ENCODE results near the gene SPSB2.
"Not testable (repeated sequence)": the region's sequence is repeated elsewhere in the genome, so short reads cannot be mapped to it uniquely, and the experiment has no call there.

SPSB2 gene

DNA sequence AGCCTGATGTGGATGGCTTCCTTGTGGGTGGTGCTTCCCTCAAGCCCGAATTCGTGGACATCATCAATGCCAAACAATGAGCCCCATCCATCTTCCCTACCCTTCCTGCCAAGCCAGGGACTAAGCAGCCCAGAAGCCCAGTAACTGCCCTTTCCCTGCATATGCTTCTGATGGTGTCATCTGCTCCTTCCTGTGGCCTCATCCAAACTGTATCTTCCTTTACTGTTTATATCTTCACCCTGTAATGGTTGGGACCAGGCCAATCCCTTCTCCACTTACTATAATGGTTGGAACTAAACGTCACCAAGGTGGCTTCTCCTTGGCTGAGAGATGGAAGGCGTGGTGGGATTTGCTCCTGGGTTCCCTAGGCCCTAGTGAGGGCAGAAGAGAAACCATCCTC, 2.8 kb downstream of the SPSB2 start:
- not testable (repeated sequence) for DNase-seq (ENCODE audit: low read depth in 2 of 2)

DNA sequence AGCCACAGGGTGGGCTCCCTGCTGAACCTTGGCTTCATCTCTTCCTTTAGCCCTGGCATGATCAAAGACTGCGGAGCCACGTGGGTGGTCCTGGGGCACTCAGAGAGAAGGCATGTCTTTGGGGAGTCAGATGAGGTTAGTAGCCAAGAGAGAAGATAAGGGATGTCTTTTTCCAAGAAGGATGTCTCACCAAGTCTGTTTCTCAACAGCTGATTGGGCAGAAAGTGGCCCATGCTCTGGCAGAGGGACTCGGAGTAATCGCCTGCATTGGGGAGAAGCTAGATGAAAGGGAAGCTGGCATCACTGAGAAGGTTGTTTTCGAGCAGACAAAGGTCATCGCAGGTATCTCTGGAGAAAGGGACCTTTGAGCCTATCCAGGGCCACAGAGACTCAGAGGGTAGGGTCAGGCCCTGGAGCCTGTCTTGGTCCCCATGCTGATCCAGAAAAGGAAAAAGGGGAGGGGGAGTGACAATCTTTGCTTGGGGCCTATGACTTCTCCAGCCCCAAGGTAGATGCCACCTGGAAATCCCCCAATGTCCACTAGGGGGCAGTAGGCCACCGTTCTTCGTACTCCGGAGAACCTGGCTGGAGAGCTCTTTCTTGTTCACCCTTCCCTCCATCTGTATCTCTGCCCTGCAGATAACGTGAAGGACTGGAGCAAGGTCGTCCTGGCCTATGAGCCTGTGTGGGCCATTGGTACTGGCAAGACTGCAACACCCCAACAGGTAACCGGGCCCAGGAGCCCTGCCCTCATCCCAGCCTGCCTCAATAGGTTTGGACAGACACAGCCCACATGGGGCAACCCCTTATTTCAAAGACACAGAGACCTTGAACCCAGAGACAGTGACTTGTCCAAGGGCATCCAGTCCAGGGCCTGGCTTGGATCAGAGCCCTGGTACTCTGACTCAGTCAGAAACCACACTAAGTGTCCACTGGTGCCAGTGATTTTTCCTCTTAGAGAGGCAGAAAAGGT, 3.8 kb downstream of the SPSB2 start:
- peak; percentile 53 to 71 for DNase-seq (ENCODE audit: low read depth in 2 of 2)

DNA sequence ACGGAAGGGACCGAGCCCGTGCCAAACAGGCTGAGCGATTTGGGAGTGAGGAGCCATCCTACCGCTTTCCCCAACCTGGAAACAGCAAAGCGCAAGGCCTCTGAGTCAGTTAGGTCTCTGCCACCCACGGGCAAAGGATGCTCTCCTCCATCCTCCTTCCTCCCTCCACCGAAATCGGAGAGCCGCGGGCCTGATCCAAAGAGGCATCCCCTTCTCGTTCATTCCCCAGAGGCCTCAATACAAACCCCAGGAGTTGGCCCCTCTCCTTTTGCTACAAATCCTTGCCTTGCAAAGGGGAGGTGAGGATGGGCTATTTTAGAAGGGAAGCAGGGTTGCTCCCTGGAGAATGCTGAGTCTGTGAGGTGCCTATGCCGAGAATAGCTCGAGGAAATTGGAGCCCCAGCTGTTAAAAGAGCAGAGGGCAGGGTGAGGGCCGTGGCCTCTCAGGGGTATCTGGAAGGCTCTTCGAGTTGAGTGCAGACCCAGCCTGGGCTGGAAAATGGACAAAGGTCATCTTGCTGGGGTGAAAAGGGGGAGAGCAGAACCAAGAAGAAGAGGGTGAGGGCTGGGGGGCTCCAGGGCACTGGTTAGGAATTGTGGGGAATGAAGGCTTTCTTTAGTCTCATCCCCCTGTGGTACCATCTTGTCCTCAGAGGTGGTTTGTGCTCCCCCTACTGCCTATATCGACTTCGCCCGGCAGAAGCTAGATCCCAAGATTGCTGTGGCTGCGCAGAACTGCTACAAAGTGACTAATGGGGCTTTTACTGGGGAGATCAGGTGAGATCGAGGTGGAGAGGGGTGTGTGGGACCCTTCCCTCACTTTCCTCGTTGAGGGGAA, 4.7 kb downstream of the SPSB2 start:
- no peak for DNase-seq (ENCODE audit: low read depth in 2 of 2)

DNA sequence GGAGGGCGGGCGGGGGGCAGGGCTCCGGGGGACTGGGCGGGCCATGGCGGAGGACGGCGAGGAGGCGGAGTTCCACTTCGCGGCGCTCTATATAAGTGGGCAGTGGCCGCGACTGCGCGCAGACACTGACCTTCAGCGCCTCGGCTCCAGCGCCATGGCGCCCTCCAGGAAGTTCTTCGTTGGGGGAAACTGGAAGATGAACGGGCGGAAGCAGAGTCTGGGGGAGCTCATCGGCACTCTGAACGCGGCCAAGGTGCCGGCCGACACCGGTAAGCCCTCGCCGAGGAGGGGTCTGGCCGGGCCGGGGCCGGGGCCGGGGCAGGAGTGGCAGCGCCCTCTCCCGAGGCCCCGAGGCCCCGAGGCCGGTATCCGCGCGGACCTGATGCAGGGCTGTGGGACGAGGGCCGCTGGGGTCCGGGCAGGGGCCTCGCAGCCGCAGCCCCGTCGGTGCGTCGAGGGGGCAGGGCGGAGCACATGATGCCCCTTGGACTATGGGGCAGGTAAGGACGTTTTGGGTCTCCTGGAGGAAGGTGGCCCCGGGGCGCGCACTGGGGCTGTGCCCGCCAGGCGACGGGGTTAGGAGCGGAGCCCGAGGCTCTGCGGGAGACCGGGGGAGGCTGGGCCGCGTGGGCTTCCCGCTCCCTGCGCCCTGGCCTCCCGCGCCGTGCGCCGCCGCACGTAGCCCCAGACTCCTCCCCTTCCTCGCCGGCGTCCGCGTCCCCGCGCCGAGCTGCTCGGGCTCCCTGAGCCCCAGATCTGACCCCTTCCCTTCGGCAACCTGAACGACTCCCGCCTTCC, 5.5 kb downstream of the SPSB2 start, which contains the start of gene TPI1:
TSS of gene TPI1 (plus strand) at position 119 of the 798 bp plus-strand sequence. CDS start at position 155, 36 bp downstream.
- peak; percentile 45 to 61 for DNase-seq (ENCODE audit: low read depth in 2 of 2)

DNA sequence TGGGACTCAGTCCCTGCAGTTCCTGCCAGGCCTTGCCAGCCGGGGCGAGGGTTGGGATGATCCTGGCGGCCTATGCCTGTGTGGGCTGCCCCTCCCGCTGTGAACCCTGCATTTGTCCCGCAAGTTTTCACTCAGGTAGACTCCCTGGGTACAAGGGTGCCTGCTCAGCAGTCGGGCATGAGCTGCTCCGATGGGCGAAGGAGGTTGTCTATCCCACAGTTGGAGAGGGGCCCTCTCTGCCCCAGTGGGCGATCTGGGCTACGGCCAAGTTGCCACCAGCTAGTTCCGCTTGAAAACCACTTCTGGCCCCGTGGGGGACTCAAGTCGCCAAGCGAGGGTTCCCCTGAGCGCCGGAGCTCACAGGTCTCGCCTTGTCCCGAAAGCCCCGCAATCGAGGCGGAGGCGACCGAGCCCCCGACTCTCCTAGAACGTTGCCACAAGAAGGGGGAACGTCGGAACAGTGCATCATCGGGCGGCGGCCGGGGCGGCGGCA, 6.1 kb downstream of the SPSB2 start:
- DNase-seq (ENCODE audit: low read depth in 2 of 2) = no peak

DNA sequence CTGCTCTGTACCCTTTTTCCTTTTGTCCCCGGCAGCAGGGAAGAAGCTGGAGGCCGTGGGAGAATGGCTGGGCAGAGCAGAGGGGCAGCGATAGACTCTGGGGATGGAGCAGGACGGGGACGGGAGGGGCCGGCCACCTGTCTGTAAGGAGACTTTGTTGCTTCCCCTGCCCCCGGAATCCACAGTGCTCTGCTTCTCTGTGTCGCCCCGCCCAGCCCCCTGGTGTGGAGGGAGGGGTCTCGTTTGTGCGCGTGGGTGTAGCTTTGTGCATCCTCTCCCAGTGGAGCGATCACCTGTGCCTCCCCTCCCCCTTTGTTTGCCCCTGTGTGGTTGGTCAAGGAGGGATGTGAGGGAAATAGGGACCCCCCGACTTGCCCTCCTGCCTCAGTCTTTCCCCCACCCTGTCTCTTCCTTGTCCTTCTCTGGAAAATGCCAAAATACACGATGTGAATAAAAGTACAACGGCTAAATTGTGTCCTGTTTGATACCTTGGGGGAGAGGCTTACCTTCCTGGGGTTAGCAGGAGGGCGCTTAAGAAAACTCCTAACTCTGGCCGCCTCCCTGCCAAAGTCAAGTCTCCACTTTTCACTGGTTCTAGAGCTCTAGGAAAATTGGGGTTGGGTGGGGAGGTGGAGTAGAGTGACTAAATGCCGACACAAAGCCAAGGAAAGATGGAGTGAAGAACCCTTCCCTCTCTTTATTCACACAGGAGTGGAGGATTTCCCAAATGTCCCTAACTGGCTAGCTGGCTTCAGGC, 6.8 kb downstream of the SPSB2 start:
- DNase-seq (ENCODE audit: low read depth in 2 of 2) = no peak

DNA sequence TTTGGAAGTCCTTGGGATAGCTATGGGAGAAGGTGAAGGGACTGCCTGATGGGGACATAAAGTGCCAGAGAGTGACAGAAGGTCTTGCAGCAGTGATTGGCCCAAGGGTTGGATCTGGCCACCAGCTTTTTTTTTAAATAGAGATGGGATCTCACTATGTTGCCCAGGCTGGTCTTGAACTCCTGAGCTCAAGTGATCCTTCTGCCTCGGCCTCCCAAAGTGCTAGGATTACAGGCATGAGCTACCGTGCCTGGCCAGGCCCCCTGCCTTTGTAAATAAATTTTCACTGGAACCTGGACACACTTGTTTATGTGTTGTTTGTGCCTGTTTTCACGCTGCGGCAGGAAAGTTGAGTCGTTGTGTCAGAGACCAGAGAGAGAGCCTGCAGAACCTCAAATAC, 7.8 kb downstream of the SPSB2 start:
- not testable (repeated sequence) for DNase-seq (ENCODE audit: low read depth in 2 of 2)

DNA sequence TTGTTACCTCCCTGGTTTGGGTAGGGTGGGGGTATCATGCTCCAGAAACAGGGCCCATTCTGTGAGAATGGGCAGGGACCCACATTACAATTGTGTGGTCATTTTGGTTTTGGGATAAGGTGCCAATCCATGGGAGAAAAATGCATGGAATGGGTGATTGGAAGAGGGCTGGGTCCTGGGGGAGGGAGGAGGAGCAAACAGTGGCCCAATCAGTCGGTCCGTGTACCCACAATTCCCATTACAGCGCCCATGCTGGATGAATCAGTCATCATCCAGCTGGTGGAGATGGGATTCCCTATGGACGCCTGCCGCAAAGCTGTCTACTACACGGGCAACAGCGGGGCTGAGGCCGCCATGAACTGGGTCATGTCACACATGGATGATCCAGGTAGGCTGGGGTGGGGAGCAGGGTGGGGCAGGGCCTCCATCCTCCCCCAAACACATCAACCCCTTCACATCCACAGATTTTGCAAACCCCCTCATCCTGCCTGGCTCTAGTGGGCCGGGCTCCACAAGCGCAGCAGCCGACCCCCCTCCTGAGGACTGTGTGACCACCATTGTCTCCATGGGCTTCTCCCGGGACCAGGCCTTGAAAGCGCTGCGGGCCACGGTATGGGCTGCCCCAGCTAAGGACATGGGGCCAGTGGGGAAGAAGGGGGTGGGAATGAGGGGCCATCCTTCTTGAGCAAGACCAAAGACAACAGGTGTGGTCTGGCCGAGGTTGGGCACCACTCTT, 9.3 kb downstream of the SPSB2 start:
- no peak for DNase-seq (ENCODE audit: low read depth in 2 of 2)

DNA sequence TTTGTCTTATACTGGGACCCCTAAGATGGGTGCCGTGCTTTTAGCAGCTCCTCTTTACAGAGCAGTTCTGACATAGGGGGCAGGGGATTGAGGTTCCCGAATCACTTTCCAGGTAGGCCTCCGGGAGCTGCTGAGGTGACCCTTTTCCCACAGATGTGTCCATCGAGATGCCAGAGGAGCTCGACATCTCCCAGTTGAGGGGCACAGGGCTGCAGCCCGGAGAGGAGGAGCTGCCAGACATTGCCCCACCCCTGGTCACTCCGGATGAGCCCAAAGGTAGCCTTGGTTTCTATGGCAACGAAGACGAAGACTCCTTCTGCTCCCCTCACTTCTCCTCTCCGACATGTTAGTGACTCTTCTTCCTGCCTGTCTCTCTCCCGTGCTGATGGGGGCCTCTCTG, 10.1 kb downstream of the SPSB2 start:
- DNase-seq (ENCODE audit: low read depth in 2 of 2) = no peak

DNA sequence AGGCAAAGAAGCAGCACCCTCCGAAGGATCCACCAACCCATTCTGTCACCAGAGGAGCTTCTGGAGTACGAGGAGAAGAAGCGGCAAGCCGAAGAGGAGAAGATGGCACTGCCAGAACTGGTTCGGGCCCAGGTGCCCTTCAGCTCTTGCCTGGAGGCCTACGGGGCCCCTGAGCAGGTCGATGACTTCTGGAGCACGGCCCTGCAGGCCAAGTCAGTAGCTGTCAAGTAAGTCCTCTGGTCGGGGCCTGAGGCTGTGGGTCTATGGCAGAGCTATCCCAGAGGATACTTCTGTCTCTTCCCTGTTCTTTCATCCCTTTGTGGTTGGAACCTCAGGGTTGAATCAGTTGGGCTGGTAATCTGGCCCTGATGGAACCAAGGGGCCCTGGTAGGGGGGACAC, 11.7 kb downstream of the SPSB2 start:
- no peak for DNase-seq (ENCODE audit: low read depth in 2 of 2)

DNA sequence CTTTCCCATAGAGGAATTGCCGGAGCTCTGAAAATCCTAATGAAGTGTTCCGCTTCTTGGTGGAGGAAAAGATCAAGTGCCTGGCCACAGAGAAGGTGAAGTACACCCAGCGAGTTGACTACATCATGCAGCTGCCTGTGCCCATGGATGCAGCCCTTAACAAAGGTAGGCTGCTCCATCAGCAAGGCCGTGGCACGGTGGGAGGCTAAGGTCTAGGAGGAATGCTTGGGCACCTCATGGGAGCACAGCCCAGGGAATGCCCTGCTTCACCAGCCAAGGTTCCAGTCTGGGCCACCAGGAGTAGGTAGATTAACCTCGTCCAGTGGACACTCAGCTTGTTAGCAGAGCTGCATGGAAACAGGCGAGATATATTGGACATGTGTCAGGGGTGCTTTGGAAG, 12.2 kb downstream of the SPSB2 start:
- no peak for DNase-seq (ENCODE audit: low read depth in 2 of 2)

DNA sequence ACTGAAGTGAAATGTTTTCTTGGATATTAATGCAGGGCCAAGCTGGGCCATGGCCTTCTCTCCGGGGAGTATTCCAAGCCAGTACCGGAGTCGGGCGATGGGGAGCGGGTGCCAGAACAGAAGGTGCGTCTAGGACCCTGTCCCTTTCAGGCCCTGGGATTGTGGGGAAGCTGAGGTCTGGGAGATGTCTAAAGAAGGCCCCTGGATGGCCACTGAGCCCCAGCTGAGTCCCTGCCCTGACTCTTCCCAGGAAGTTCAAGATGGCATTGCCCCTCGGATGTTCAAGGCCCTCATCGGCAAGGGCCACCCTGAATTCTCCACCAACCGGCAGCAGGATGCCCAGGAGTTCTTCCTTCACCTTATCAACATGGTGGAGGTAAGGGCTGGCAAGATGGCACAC, 13.0 kb downstream of the SPSB2 start:
- no peak for DNase-seq (ENCODE audit: low read depth in 2 of 2)

DNA sequence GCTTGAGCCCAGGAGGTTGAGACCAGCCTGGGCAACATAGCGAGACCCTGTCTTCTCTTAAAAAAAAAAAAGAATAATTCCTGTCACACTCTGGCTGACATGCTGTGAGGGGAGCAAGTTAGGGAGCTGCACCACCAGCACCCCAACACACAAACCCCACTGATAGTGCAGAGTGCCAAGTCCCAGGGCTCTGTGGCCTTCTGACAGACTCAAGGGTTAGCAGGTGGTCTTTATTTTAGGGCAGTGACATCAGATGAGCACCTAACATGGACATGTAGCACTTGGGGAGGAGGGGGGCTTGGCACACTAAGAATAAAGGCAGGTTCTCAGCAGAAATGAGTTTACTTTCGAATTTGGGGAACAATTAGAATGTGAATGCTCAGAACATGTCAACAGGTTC, 14.3 kb downstream of the SPSB2 start:
- DNase-seq (ENCODE audit: low read depth in 2 of 2) = no peak

DNA sequence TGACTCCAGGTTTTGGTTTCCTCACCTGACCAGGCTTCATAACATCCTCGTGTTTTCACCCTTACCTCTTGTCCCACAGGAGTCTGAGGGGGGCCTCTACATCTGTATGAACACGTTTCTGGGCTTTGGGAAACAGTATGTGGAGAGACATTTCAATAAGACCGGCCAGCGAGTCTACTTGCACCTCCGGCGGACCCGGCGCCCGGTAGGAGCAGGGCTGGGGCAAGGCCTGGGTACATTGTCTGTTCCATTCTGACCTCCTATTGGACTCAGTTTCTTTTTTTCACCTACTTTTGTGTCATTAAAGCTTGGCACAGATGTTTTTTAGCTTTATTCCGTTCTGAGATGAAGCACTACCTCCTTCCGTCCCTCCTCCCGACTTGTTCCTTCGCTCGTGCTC, 17.8 kb downstream of the SPSB2 start:
- no peak for DNase-seq (ENCODE audit: low read depth in 2 of 2)

DNA sequence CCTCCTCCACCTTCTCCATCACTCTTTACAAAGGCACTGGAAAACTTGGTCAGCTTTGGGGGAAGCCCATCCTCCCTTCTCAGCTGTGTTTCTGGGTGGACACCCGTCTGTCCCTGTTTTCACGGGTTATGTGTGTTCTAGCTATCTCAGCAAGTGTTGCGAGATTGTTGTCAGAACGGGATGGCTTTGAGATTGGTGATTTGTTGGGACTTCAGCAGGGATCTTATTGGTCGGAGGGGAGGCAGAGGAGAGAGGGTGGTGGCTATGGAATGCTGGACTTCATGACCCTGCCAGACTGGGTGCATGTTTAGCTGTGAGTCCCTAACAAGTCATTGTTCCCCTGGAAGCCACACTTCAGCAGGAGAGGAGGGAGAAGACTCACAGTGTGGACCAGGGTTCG, 19.1 kb downstream of the SPSB2 start:
- no peak for DNase-seq (ENCODE audit: low read depth in 2 of 2)

DNA sequence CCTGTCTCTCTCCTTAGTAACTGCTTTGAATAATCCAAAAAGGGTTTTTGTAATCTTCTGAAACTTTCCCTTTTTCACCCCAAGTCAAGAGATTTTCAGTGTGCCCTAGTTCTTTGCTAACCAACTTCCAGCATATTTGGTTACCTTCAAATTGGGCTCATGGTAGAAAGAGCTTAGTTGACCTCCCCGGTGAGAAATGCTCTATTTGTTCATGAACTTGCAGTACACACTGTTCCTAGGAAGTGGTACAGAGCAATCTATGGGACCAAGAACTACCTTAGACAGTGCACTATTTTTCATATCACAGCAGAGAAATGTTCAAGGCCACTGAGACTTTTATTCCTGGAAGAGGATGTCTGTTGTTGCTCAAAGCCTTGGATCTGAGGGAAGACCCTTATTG, 19.5 kb downstream of the SPSB2 start:
- no peak for DNase-seq (ENCODE audit: low read depth in 2 of 2)

DNA sequence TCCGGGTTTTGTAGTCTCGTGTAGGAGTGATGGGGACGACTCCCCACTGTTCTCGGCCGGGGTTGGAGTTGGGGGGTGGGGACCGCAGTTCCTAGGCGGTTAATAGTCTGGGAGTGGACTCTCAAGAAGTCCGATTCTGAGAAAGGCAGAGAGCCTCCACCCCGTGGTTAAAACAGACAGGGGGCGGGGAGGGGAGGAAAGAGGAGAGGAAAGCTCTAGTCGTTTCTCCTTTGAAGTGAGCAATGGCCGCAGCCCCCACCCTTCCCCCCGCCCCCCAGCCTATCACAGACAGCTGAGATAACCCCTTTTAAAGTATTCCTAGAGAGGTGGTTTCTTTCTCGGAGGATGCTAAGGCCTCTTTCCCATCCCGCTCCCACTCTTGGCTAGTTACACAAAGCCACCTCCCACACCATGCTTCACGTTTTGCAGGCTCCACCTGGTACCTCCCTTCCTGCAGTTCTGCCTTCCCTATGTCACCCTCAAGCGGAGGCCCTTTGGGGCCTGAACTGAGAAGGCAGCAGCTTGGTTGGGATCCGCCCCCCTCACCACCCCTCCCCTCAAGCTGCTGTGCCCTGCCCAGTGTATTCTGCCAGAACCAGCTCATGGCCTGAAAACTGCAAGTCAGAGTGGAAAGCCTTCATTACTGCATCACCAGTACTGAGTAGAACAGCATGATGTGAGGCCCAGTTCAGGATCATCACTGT, 20.3 kb downstream of the SPSB2 start:
- DNase-seq (ENCODE audit: low read depth in 2 of 2) = peak in 1 of 2 donors; percentile 27

DNA sequence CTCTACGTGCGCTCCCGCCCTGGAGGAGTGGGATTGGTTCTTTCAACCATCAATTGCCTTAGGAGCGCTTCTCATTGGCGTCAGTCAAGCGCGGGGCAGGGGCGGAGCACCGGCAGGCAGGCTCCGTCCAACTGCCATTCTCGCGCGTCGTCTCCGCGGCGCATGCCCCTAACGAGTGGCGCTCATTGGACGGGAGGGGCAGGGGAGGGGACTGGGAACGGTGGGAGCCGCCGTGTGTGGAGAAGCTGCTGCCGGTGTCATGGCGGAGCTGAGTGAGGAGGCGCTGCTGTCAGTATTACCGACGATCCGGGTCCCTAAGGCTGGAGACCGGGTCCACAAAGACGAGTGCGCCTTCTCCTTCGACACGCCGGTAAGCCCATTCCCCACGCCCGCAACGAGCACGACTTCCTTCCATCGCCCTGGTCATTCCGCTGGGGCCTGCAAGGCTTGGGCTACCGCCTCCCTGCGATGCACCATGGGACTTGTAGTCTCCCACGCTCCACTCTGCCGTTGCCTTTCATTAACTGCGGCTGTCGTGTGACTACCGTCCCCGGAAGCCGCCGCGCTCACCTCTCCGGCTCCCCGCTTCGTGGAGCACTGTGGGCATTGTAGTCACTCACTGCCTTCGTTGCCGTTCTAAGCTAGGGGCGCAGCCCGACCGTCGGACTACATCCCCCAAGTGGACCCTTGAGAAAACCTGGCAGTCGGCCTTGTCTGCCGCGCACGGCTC, 21.0 kb downstream of the SPSB2 start, which contains the start of gene USP5:
TSS of gene USP5 (plus strand) at position 230 of the 730 bp plus-strand sequence. CDS start at position 260, 30 bp downstream.
- DNase-seq (ENCODE audit: low read depth in 2 of 2) = peak; percentile 97

Data from stimulated activated CD8-positive, alpha-beta memory T cell treated with anti-CD3 and anti-CD28 coated beads, Interleukin-15, amount 100 ng/mL, for 4 hours (primary cell).